ENCODE measurements around the gene CA10.

CA10 gene

DNA sequence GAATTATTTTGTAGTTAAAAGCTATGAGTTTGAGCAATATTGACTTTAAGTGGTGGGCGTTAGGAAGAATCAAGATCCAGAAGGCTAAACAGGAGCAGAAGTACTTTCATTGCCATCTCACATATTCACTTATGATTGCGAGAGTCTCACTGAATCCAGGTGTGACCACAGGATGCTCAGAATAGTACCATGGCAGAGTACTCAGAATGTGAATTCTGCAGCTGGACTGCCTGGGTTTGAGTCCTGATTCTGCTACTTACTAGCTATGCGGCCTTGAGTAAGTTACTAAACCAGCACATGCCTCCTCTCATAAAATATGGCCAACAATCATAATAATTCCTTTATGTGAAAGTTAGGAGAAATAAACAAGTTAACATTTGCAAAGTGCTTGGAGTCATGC, 109.5 kb downstream of the CA10 start:
- TF ChIP-seq CTCF (IDR thresholded peaks at IDR 0.05; ENCODE audit: low read depth, low read length) = no peak
- H3K4me3 ChIP-seq (ENCODE audit: low read depth, low read length) = no peak overlapping the region

DNA sequence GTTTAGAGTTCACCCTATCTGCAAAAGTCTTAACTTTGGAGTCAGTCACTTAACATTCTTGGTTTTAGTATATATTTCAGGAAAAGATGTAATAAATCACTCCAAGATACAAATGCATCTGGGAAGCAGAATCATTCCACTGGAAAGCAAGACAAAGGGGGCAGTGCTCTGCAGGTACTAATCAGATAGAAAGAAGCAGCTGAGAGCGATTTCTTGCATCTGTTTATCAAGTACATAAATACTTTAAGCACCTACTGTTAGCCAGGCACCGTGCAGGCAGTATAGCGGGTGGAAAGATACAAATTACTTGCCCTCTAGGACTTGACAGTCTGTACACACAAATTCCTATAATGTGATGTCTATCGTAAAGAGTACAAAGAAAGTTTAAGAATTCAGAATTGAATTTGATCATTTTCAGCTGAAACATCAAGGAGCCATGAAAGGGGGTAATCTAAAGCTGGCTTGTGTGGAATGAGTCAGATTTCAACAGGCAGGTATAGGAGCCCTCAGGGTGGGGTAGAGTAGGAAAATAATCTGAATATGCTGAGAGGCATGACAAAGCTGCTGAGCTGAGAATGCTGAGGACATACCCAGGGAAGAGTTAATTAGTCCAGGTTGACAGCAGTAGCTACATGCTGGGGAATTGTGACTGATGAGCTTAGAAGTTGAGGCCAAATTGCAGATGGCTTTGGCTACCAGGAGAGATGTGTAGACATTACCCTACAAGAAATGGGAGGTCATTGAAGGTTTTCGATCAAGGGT, 110.2 kb downstream of the CA10 start:
- TF ChIP-seq CTCF (IDR thresholded peaks at IDR 0.05; ENCODE audit: low read depth, low read length) = no peak
- no peak overlapping the region for H3K4me3 ChIP-seq (ENCODE audit: low read depth, low read length)

DNA sequence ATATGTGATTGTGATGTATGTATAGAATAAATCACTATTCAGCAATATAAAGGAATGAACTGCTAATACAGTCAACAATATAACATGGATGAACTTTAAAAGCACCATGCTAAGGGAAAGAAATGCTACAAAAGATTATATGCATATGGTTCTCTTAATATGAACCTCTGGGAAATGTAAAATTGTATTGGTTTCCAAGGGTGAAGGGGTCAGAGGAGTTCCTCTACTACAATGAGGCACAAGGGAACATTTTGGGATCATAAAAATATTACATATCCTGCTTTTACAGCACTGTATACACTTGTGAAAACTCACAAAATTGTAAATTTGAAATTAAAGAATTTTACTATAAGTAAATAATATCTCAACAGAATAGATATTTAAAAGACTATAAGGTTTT, 111.4 kb downstream of the CA10 start:
- H3K4me3 ChIP-seq (ENCODE audit: low read depth, low read length) = no peak overlapping the region
- TF ChIP-seq CTCF (IDR thresholded peaks at IDR 0.05; ENCODE audit: low read depth, low read length) = no peak

GRCh38 chr17:52041123-52041617, 117.3 kb downstream of the CA10 start:
- no peak overlapping the region for H3K4me3 ChIP-seq (ENCODE audit: low read depth, low read length)
- no peak for TF ChIP-seq CTCF (IDR thresholded peaks at IDR 0.05; ENCODE audit: low read depth, low read length)

GRCh38 chr17:52036416-52036815, 122.1 kb downstream of the CA10 start:
- no peak for TF ChIP-seq CTCF (IDR thresholded peaks at IDR 0.05; ENCODE audit: low read depth, low read length)
- H3K4me3 ChIP-seq (ENCODE audit: low read depth, low read length) = no peak overlapping the region

DNA sequence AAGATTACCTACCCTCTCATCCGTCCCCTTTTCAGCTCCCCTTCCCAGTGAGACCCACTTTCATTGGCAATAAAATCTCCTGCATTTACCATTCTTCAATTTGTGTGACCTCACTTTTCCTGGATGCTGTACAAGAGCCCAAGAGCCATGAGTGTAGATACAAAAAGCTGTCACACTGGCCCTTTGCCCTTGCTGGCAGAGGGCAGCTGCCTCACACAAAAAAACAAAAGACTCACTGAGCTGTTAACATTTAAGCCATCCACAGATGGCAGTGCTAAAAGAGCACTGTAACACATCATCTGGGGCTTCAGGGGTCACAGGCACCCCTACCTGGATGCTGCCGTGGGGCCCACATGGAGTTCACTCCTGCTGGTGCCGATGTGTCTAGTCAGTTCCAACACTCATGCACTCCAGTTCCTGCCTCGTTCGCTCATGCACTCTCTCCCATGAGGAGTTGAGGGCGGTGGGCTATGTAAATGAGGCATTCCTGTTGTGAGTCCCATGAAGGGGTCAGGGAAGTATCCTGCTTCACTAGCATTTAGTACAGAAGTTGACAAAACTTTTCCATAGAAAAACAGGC, 123.1 kb downstream of the CA10 start:
- no peak for TF ChIP-seq CTCF (IDR thresholded peaks at IDR 0.05; ENCODE audit: low read depth, low read length)
- no peak overlapping the region for H3K4me3 ChIP-seq (ENCODE audit: low read depth, low read length)

- no peak for TF ChIP-seq CTCF (IDR thresholded peaks at IDR 0.05; ENCODE audit: low read depth, low read length)
- no peak overlapping the region for H3K4me3 ChIP-seq (ENCODE audit: low read depth, low read length)
Measured at GRCh38 chr17:52032454-52032853, 126.1 kb downstream of the CA10 start.

Data from WI38 (cell line).